ENCODE results near the gene FAM72A. TPM values are rescaled to one million over a fixed set of nuclear protein-coding genes. Genes with fewer than 3 reads are reported as not detected.
"Not testable (repeated sequence)": the region's sequence is repeated elsewhere in the genome, so short reads cannot be mapped to it uniquely, and the experiment has no call there.

The FAM72A gene
- total RNA-seq, result 1.6 and 2.7 TPM in 2 replicates

GRCh38 chr1:206202789-206203363, at the start of gene FAM72A:
FAM72A (minus strand) TSS chr1:206202839; CDS start chr1:206202025, 814 bp downstream.
- H3K4me3 ChIP-seq (ENCODE audit: low read depth, low read length), result peak within 1 kb of the TSS; percentile 51
- not testable (repeated sequence) for H3K36me3 ChIP-seq (ENCODE audit: control insufficient read depth, insufficient read depth, low read length); H3K27me3 ChIP-seq (ENCODE audit: control insufficient read depth, insufficient read depth, low read length)
- DNase-seq (ENCODE audit: low read depth), result peak; percentile 99

GRCh38 chr1:206250953-206251681, 48.5 kb upstream of the FAM72A start:
- not testable (repeated sequence) for H3K4me3 ChIP-seq (ENCODE audit: low read depth, low read length); DNase-seq (ENCODE audit: low read depth); H3K36me3 ChIP-seq (ENCODE audit: control insufficient read depth, insufficient read depth, low read length); H3K27me3 ChIP-seq (ENCODE audit: control insufficient read depth, insufficient read depth, low read length)

- not testable (repeated sequence) for H3K36me3 ChIP-seq (ENCODE audit: control insufficient read depth, insufficient read depth, low read length); H3K4me3 ChIP-seq (ENCODE audit: low read depth, low read length); H3K27me3 ChIP-seq (ENCODE audit: control insufficient read depth, insufficient read depth, low read length); DNase-seq (ENCODE audit: low read depth)
Observed at GRCh38 chr1:206246129-206246886, 43.7 kb upstream of the FAM72A start.

GRCh38 chr1:206245479-206245878, 42.8 kb upstream of the FAM72A start:
- H3K4me3 ChIP-seq (ENCODE audit: low read depth, low read length), result not testable (repeated sequence)

GRCh38 chr1:206243335-206243734, 40.7 kb upstream of the FAM72A start:
- not testable (repeated sequence) for H3K36me3 ChIP-seq (ENCODE audit: control insufficient read depth, insufficient read depth, low read length); H3K4me3 ChIP-seq (ENCODE audit: low read depth, low read length); H3K27me3 ChIP-seq (ENCODE audit: control insufficient read depth, insufficient read depth, low read length); DNase-seq (ENCODE audit: low read depth)

More at GRCh38 chr1:206245479-206245878, 42.8 kb upstream of the FAM72A start:
- not testable (repeated sequence) for H3K27me3 ChIP-seq (ENCODE audit: control insufficient read depth, insufficient read depth, low read length); H3K36me3 ChIP-seq (ENCODE audit: control insufficient read depth, insufficient read depth, low read length); DNase-seq (ENCODE audit: low read depth)

GRCh38 chr1:206240288-206240687, 37.6 kb upstream of the FAM72A start:
- not testable (repeated sequence) for DNase-seq (ENCODE audit: low read depth); H3K36me3 ChIP-seq (ENCODE audit: control insufficient read depth, insufficient read depth, low read length); H3K27me3 ChIP-seq (ENCODE audit: control insufficient read depth, insufficient read depth, low read length); H3K4me3 ChIP-seq (ENCODE audit: low read depth, low read length)

GRCh38 chr1:206235190-206235589, 32.6 kb upstream of the FAM72A start:
- DNase-seq (ENCODE audit: low read depth); H3K36me3 ChIP-seq (ENCODE audit: control insufficient read depth, insufficient read depth, low read length); H3K27me3 ChIP-seq (ENCODE audit: control insufficient read depth, insufficient read depth, low read length); H3K4me3 ChIP-seq (ENCODE audit: low read depth, low read length): not testable (repeated sequence)

GRCh38 chr1:206234189-206234916, 31.7 kb upstream of the FAM72A start:
- not testable (repeated sequence) for DNase-seq (ENCODE audit: low read depth); H3K36me3 ChIP-seq (ENCODE audit: control insufficient read depth, insufficient read depth, low read length); H3K27me3 ChIP-seq (ENCODE audit: control insufficient read depth, insufficient read depth, low read length); H3K4me3 ChIP-seq (ENCODE audit: low read depth, low read length)

- H3K36me3 ChIP-seq (ENCODE audit: control insufficient read depth, insufficient read depth, low read length); H3K4me3 ChIP-seq (ENCODE audit: low read depth, low read length); H3K27me3 ChIP-seq (ENCODE audit: control insufficient read depth, insufficient read depth, low read length); DNase-seq (ENCODE audit: low read depth): not testable (repeated sequence)
Observed at GRCh38 chr1:206232970-206233645, 30.5 kb upstream of the FAM72A start.

- not testable (repeated sequence) for H3K36me3 ChIP-seq (ENCODE audit: control insufficient read depth, insufficient read depth, low read length); H3K4me3 ChIP-seq (ENCODE audit: low read depth, low read length); H3K27me3 ChIP-seq (ENCODE audit: control insufficient read depth, insufficient read depth, low read length); DNase-seq (ENCODE audit: low read depth)
Observed at GRCh38 chr1:206231989-206232388, 29.4 kb upstream of the FAM72A start.

GRCh38 chr1:206229286-206229685, 26.6 kb upstream of the FAM72A start:
- not testable (repeated sequence) for H3K4me3 ChIP-seq (ENCODE audit: low read depth, low read length); H3K36me3 ChIP-seq (ENCODE audit: control insufficient read depth, insufficient read depth, low read length); DNase-seq (ENCODE audit: low read depth); H3K27me3 ChIP-seq (ENCODE audit: control insufficient read depth, insufficient read depth, low read length)

GRCh38 chr1:206226886-206227285, 24.2 kb upstream of the FAM72A start:
- not testable (repeated sequence) for H3K36me3 ChIP-seq (ENCODE audit: control insufficient read depth, insufficient read depth, low read length); H3K27me3 ChIP-seq (ENCODE audit: control insufficient read depth, insufficient read depth, low read length); DNase-seq (ENCODE audit: low read depth); H3K4me3 ChIP-seq (ENCODE audit: low read depth, low read length)

- not testable (repeated sequence) for H3K27me3 ChIP-seq (ENCODE audit: control insufficient read depth, insufficient read depth, low read length); H3K36me3 ChIP-seq (ENCODE audit: control insufficient read depth, insufficient read depth, low read length); H3K4me3 ChIP-seq (ENCODE audit: low read depth, low read length); DNase-seq (ENCODE audit: low read depth)
Observed at GRCh38 chr1:206225386-206225785, 22.7 kb upstream of the FAM72A start.

GRCh38 chr1:206224190-206224776, 21.6 kb upstream of the FAM72A start:
- not testable (repeated sequence) for DNase-seq (ENCODE audit: low read depth); H3K4me3 ChIP-seq (ENCODE audit: low read depth, low read length); H3K27me3 ChIP-seq (ENCODE audit: control insufficient read depth, insufficient read depth, low read length); H3K36me3 ChIP-seq (ENCODE audit: control insufficient read depth, insufficient read depth, low read length)

Measured in kidney epithelial cell (primary cell).